ENCODE measurements around the gene OR2T11. TPM values are rescaled to one million over a fixed set of nuclear protein-coding genes. Genes with fewer than 3 reads are reported as not detected.

OR2T11 gene
- total and polyA plus RNA-seq, 2 donors (not counting 1 experiment from before 2014, with no cell fraction given): 0.12 to 3.6 TPM

- Mint-ChIP-seq H3K4me1 (no peaks in the 10 kb centered on the region), H3K4me3 (no peak overlapping the region), H3K9me3 (ENCODE audit: insufficient read depth) (no peaks in the 10 kb centered on the region), H3K27ac (no peak overlapping the region), H3K27me3 (no peaks in the 10 kb centered on the region)
- no CpG with 5 or more reads among the region's 3 CpGs for WGBS (ENCODE audit: insufficient coverage)
- Histone ChIP-seq H3K27me3 (replicated peaks in 1 of 4; ENCODE audit: control extremely low read depth in 1 of 4, control insufficient read depth in 3 of 4, insufficient read depth in 4 of 4, low read length in 3 of 4) (no peaks in the 10 kb centered on the region), H3K27ac (ENCODE audit: low read length in 2 of 2) (no peak overlapping the region), H3K36me3 (replicated peaks in 1 of 2; ENCODE audit: control extremely low read depth in 1 of 2, control insufficient read depth in 1 of 2, extremely low read depth in 1 of 2, insufficient read depth in 2 of 2, low read length in 1 of 2) (no peaks in the 10 kb centered on the region), H2AFZ (ENCODE audit: insufficient read depth, low read depth, low read length, poor library complexity, severe bottlenecking) (no peak overlapping the region), H4K20me1 (ENCODE audit: control insufficient read depth, insufficient read depth, low read length, poor library complexity, severe bottlenecking) (no peaks in the 10 kb centered on the region), H3K4me2 (replicated peaks; ENCODE audit: low read depth, low read length, poor library complexity, severe bottlenecking) (no peak overlapping the region), H3K4me3 (ENCODE audit: control extremely low read depth in 1 of 5, extremely low read depth in 1 of 5, insufficient read depth in 1 of 5, low read depth in 2 of 5, low read length in 4 of 5) (no peak overlapping the region), H3K4me1 (ENCODE audit: control insufficient read depth in 2 of 2, insufficient read depth in 2 of 2, low read length in 2 of 2) (no peaks in the 10 kb centered on the region), H3K79me2 (ENCODE audit: control insufficient read depth, insufficient read depth, low read length) (no peaks in the 10 kb centered on the region), H3K9ac (ENCODE audit: low read length) (no peak overlapping the region), H3K9me3 (ENCODE audit: control extremely low read depth in 1 of 3, control insufficient read depth in 2 of 3, insufficient read depth in 1 of 3, low read length in 2 of 3) (no peaks in the 10 kb centered on the region)
- DNase-seq (no peak), ATAC-seq (ENCODE audit: low read depth) (no peak)
- intact Hi-C loops (cut with micrococcal nuclease): loop anchor here (10.0 kb wide), 1 partner anchor 366 kb away; no protein-coding TSS in a partner anchor
- POLR2A ChIA-PET: no interaction called here
- TF ChIP-seq EZH2 (IDR thresholded peaks at IDR 0.05; ENCODE audit: borderline replicate concordance, insufficient read depth, low read depth, low read length, poor library complexity, severe bottlenecking): no peak
- no peak for TF ChIP-seq CTCF (IDR thresholded peaks at IDR 0.05)
- CTCF ChIA-PET: interaction anchor here (0.7 to 1.7 kb wide), 3 partner anchors 10 to 195 kb away, joined by 3 to 7 read pairs (median 5); no protein-coding TSS in a partner anchor
These were observed 24.6 kb downstream of the OR2T11 start for GRCh38 chr1:248610301-248610700.

- POLR2A ChIA-PET: no interaction called here
These were observed 35.5 kb downstream of the OR2T11 start for GRCh38 chr1:248599396-248599795.

More at GRCh38 chr1:248599396-248599795, 35.5 kb downstream of the OR2T11 start:
- no peaks in the 10 kb centered on the region for H3K9me3 Mint-ChIP-seq (ENCODE audit: insufficient read depth)
- H3K9me3 ChIP-seq (ENCODE audit: control extremely low read depth in 1 of 3, control insufficient read depth in 2 of 3, insufficient read depth in 1 of 3, low read length in 2 of 3): no peaks in the 10 kb centered on the region
- no peaks in the 10 kb centered on the region for H3K27me3 ChIP-seq (replicated peaks in 1 of 4; ENCODE audit: control extremely low read depth in 1 of 4, control insufficient read depth in 3 of 4, insufficient read depth in 4 of 4, low read length in 3 of 4)
- no peaks in the 10 kb centered on the region for H4K20me1 ChIP-seq (ENCODE audit: control insufficient read depth, insufficient read depth, low read length, poor library complexity, severe bottlenecking)
- TF ChIP-seq CTCF (IDR thresholded peaks at IDR 0.05) (no peak), EZH2 (IDR thresholded peaks at IDR 0.05; ENCODE audit: borderline replicate concordance, insufficient read depth, low read depth, low read length, poor library complexity, severe bottlenecking) (no peak)
- intact Hi-C loops (cut with micrococcal nuclease): no loop called here
- H3K4me3 Mint-ChIP-seq: no peak overlapping the region
- no peak overlapping the region for H3K9ac ChIP-seq (ENCODE audit: low read length)
- H3K27ac Mint-ChIP-seq: no peak overlapping the region
- H3K4me3 ChIP-seq (ENCODE audit: control extremely low read depth in 1 of 5, extremely low read depth in 1 of 5, insufficient read depth in 1 of 5, low read depth in 2 of 5, low read length in 4 of 5): no peak overlapping the region
- H3K4me1 ChIP-seq (ENCODE audit: control insufficient read depth in 2 of 2, insufficient read depth in 2 of 2, low read length in 2 of 2): no peaks in the 10 kb centered on the region
- H3K79me2 ChIP-seq (ENCODE audit: control insufficient read depth, insufficient read depth, low read length): no peaks in the 10 kb centered on the region
- no peak overlapping the region for H3K4me2 ChIP-seq (replicated peaks; ENCODE audit: low read depth, low read length, poor library complexity, severe bottlenecking)
- H3K27me3 Mint-ChIP-seq: peaks cover 4% of the 10 kb centered on the region
- H3K36me3 ChIP-seq (replicated peaks in 1 of 2; ENCODE audit: control extremely low read depth in 1 of 2, control insufficient read depth in 1 of 2, extremely low read depth in 1 of 2, insufficient read depth in 2 of 2, low read length in 1 of 2): no peaks in the 10 kb centered on the region
- DNase-seq: no peak
- H3K4me1 Mint-ChIP-seq: peaks cover 4% of the 10 kb centered on the region
- no peak for ATAC-seq (ENCODE audit: low read depth)
- 81% methylated on average over 5 of the region's 8 CpGs for WGBS (ENCODE audit: insufficient coverage)
- H3K27ac ChIP-seq (ENCODE audit: low read length in 2 of 2): no peak overlapping the region
- no peak overlapping the region for H2AFZ ChIP-seq (ENCODE audit: insufficient read depth, low read depth, low read length, poor library complexity, severe bottlenecking)
- CTCF ChIA-PET: interaction anchor here (0.8 kb wide), 1 partner anchor 206 kb away, joined by 4 read pairs; no protein-coding TSS in a partner anchor
